Measurements from ENCODE around the gene PRMT7. TPM values are rescaled to one million over a fixed set of nuclear protein-coding genes. Genes with fewer than 3 reads are reported as not detected.

The PRMT7 gene
- total RNA-seq, 4 donors from 2014 or later = 11.5 to 34.9 (median 27.4) TPM

- 89 to 100% methylated on average over 1 to 4 of the region's 14 CpGs for WGBS, 2 donors (ENCODE audit: low coverage in 1 of 2)
Measured at GRCh38 chr16:68386628-68387027, 75.8 kb downstream of the PRMT7 start.

GRCh38 chr16:68387301-68387700 lies 76.5 kb downstream of the PRMT7 start:
- Histone ChIP-seq H3K27ac (no peak overlapping the region), H3K36me3 (no peaks in the 10 kb centered on the region), H3K4me1 (no peaks in the 10 kb centered on the region), H3K4me3 (no peak overlapping the region), H3K27me3 (peaks cover 12% of the 10 kb centered on the region), H3K9me3 (no peaks in the 10 kb centered on the region)
- no peak for TF ChIP-seq POLR2AphosphoS5 (IDR thresholded peaks at IDR 0.05)
- no peak for TF ChIP-seq EP300 (IDR thresholded peaks at IDR 0.05)
- TF ChIP-seq POLR2A (IDR thresholded peaks at IDR 0.05) = no peak
- no peak for TF ChIP-seq CTCF (IDR thresholded peaks at IDR 0.05)
- no peak for ATAC-seq
- WGBS, 2 donors (ENCODE audit: low coverage in 1 of 2) = 83 to 100% methylated on average over 1 to 8 of the region's 9 CpGs

More at GRCh38 chr16:68386628-68387027, 75.8 kb downstream of the PRMT7 start:
- TF ChIP-seq POLR2AphosphoS5 (IDR thresholded peaks at IDR 0.05) = no peak
- no peak for TF ChIP-seq EP300 (IDR thresholded peaks at IDR 0.05)
- no peak for TF ChIP-seq CTCF (IDR thresholded peaks at IDR 0.05)
- no peak for TF ChIP-seq POLR2A (IDR thresholded peaks at IDR 0.05)
- no peaks in the 10 kb centered on the region for H3K9me3 ChIP-seq
- peaks cover 12% of the 10 kb centered on the region for H3K27me3 ChIP-seq
- no peak overlapping the region for H3K4me3 ChIP-seq
- no peaks in the 10 kb centered on the region for H3K36me3 ChIP-seq
- H3K4me1 ChIP-seq = no peaks in the 10 kb centered on the region
- ATAC-seq = no peak
- H3K27ac ChIP-seq = no peak overlapping the region

- ATAC-seq = no peak
- Histone ChIP-seq H3K27ac (no peak overlapping the region), H3K4me3 (no peak overlapping the region), H3K9me3 (no peaks in the 10 kb centered on the region), H3K36me3 (no peaks in the 10 kb centered on the region), H3K27me3 (peaks cover 12% of the 10 kb centered on the region), H3K4me1 (no peaks in the 10 kb centered on the region)
- TF ChIP-seq POLR2AphosphoS5 (IDR thresholded peaks at IDR 0.05) = no peak
- no CpG with 5 or more reads among the region's 3 CpGs for WGBS, 2 donors (ENCODE audit: low coverage in 1 of 2)
Measured at GRCh38 chr16:68388124-68388523, 77.3 kb downstream of the PRMT7 start.

GRCh38 chr16:68389006-68389405 lies 78.2 kb downstream of the PRMT7 start:
- H3K27me3 ChIP-seq = peaks cover 12% of the 10 kb centered on the region
- H3K27ac ChIP-seq = no peak overlapping the region
- TF ChIP-seq POLR2A (IDR thresholded peaks at IDR 0.05) = no peak
- no peak for TF ChIP-seq POLR2AphosphoS5 (IDR thresholded peaks at IDR 0.05)
- TF ChIP-seq EP300 (IDR thresholded peaks at IDR 0.05) = no peak
- TF ChIP-seq CTCF (IDR thresholded peaks at IDR 0.05) = no peak
- WGBS, 2 donors (ENCODE audit: low coverage in 1 of 2) = 53 to 83% methylated on average over 1 to 2 of the region's 8 CpGs
- no peaks in the 10 kb centered on the region for H3K9me3 ChIP-seq
- no peak overlapping the region for H3K4me3 ChIP-seq
- no peaks in the 10 kb centered on the region for H3K4me1 ChIP-seq
- ATAC-seq = no peak
- no peaks in the 10 kb centered on the region for H3K36me3 ChIP-seq

GRCh38 chr16:68389750-68390371 lies 79.0 kb downstream of the PRMT7 start:
- no peak for TF ChIP-seq POLR2AphosphoS5 (IDR thresholded peaks at IDR 0.05)
- no peak for TF ChIP-seq EP300 (IDR thresholded peaks at IDR 0.05)
- TF ChIP-seq POLR2A (IDR thresholded peaks at IDR 0.05) = no peak
- TF ChIP-seq CTCF (IDR thresholded peaks at IDR 0.05) = no peak
- 50 to 57% methylated on average over 3 to 6 of the region's 6 CpGs for WGBS, 2 donors (ENCODE audit: low coverage in 1 of 2)
- no peak for ATAC-seq

More at GRCh38 chr16:68389750-68390371, 79.0 kb downstream of the PRMT7 start:
- Histone ChIP-seq H3K27ac (no peak overlapping the region), H3K4me3 (no peak overlapping the region), H3K36me3 (no peaks in the 10 kb centered on the region), H3K4me1 (no peaks in the 10 kb centered on the region), H3K27me3 (peaks cover 12% of the 10 kb centered on the region), H3K9me3 (no peaks in the 10 kb centered on the region)

All from gastroesophageal sphincter (tissue), 4 donors.